VCaP (cell line): ENCODE data around the gene HTT-AS.

ENCODE experiments used
- H3K27ac ChIP-seq: fragments of 450-650 bp; 2 replicates; pipeline ENCODE4 v1.5.1; 2017
- TF ChIP-seq, protein P1 (sequence below): fragments of 450-650 bp; conservative IDR thresholded peaks from 2 replicates; pipeline ENCODE4 v1.5.1; 2017; ENCODE audit warnings: mild to moderate bottlenecking, moderate library complexity

The HTT-AS gene

DNA sequence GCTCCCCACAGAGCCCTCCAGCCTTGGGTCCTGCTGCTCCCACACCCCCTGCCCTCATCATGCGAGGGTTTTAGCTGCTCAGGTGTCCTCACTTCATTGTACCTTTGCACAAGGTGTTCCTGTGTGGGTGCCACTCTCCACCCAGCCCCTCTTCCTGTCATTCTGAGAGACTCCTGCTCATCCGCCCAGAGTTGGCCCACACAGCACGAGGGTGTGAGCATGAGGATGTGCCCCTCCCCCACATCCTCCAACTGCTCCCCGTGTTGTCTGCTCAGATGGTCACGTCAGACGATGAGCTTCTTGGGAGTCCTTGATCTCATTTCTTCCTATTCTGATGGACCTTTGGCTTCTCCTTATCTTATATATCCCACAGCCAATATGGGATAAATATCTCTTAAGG, 53.2 kb downstream of the HTT-AS start:
- H3K27ac ChIP-seq: no peak overlapping the region
- TF ChIP-seq, protein P1, sequence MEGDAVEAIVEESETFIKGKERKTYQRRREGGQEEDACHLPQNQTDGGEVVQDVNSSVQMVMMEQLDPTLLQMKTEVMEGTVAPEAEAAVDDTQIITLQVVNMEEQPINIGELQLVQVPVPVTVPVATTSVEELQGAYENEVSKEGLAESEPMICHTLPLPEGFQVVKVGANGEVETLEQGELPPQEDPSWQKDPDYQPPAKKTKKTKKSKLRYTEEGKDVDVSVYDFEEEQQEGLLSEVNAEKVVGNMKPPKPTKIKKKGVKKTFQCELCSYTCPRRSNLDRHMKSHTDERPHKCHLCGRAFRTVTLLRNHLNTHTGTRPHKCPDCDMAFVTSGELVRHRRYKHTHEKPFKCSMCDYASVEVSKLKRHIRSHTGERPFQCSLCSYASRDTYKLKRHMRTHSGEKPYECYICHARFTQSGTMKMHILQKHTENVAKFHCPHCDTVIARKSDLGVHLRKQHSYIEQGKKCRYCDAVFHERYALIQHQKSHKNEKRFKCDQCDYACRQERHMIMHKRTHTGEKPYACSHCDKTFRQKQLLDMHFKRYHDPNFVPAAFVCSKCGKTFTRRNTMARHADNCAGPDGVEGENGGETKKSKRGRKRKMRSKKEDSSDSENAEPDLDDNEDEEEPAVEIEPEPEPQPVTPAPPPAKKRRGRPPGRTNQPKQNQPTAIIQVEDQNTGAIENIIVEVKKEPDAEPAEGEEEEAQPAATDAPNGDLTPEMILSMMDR: no peak

DNA sequence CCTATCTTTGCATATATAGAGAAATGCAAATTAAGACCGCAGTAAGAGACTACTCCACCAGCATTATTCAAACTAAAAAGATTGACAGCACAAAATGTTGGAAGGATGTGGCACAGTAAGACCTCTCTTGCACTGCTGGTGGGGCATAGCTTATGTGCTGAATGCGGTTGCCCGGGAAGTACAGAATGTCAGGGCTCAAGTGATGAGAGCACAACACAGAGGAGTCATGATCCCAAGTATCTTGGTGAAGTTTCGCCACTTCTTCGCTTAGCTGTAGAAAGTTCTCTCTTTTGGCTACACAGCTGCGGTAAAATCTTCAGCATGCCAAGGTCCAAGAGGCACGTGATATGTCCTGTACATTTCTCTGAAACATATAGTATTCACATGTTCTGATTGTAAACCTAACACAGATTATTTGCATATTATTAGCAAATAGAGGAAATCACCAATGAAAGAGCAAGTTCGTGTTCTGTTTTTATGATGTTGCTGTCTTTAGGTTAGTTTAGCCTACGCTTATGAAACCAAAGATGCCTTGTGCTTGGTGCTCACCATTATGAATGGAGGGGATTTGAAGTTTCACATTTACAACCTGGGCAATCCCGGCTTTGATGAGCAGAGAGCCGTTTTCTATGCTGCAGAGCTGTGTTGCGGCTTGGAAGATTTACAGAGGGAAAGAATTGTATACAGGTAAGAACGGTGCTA, 55.0 kb downstream of the HTT-AS start:
- H3K27ac ChIP-seq: no peak overlapping the region
- TF ChIP-seq, protein P1: no peak

DNA sequence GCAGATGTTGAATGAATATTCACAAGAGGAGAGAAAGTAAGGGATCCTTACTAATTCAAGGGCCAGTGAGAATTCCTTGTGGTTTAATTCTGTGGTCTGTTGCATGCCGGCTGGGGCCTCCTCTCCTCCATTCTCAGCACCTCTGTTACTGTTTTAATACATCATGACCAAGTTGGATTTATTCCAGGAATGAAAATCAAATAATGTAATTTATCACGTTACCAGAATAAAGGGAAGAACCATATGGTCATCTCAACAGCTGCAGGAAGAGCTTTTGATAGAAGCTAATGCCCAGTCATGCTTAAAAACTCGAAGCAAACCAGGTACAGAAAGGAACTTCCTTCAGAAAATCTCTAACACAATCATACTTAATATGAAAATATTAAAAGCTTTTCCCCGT, 56.8 kb downstream of the HTT-AS start:
- no peak overlapping the region for H3K27ac ChIP-seq
- TF ChIP-seq, protein P1: no peak

DNA sequence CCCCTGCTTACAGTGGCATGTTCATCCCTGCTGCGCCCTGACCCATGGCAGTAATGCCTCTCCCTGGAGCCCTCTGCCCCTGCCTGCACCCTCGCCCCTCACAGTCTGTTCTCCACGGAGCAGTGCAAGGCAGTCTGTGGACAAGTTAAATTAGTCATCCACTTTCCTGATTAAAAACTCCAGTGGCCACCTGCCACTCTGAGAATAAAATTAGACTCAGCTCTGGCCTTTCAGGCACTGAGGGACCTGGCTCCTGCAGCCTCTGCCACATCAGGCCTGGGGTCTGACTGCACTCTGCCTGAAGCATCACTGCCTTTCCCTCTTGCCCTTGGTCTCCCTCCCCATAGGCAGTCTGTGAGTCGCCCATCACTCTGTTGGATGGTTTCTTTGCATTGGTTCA, 57.4 kb downstream of the HTT-AS start:
- TF ChIP-seq, protein P1: no peak
- no peak overlapping the region for H3K27ac ChIP-seq

DNA sequence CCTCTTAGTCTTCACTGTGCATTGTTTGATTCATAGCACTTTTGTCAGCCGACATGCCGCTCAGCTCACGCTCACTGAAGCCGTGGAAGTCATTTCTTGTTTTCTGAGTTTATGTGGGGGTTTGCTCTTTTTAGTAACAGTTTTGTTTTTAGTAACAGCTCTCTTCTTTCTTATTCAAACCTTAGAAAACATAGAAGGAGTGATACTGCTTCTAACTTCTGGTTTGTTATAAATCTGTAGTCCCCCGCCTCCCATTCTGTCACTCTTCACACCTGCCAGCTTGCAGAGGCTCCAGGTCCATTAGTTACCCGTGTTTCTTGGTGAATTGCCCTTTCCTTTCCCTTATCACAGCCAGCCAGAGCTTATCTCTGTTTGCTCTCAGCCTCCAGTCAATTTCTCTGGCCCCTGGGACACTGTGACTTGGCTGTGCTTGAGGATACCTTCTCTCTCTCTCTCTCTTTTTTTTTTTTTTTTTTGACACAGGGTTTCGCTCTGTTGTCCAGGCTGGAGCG, 60.4 kb downstream of the HTT-AS start:
- TF ChIP-seq, protein P1: no peak
- H3K27ac ChIP-seq: no peak overlapping the region
